Measurements from ENCODE around the gene DENND11.

The DENND11 gene

GRCh38 chr7:141737118-141737835 is 35.3 kb upstream of the DENND11 start (continued):
- TF ChIP-seq TSHZ2 (CRISPR knock-in tag; IDR thresholded peaks at IDR 0.05), result no peak
- no peak for TF ChIP-seq ZNF8 (CRISPR knock-in tag; IDR thresholded peaks at IDR 0.05)
- no peak for TF ChIP-seq BACH2 (CRISPR knock-in tag; IDR thresholded peaks at IDR 0.05; ENCODE audit: borderline replicate concordance)
- TF ChIP-seq CSRNP3 (CRISPR knock-in tag; IDR thresholded peaks at IDR 0.05), result no peak

- no peak for ATAC-seq
- TF ChIP-seq ISL1 (CRISPR knock-in tag; IDR thresholded peaks at IDR 0.05) (no peak), ZFP3 (CRISPR knock-in tag; IDR thresholded peaks at IDR 0.05) (no peak), RARB (CRISPR knock-in tag; IDR thresholded peaks at IDR 0.05) (no peak), POU6F1 (CRISPR knock-in tag; IDR thresholded peaks at IDR 0.05; ENCODE audit: borderline replicate concordance, low read depth) (no peak), ZFP30 (CRISPR knock-in tag; IDR thresholded peaks at IDR 0.05) (no peak), ZNF70 (CRISPR knock-in tag; IDR thresholded peaks at IDR 0.05) (no peak), TCF4 (CRISPR knock-in tag; IDR thresholded peaks at IDR 0.05; ENCODE audit: borderline replicate concordance) (no peak), GLIS3 (CRISPR knock-in tag; IDR thresholded peaks at IDR 0.05) (no peak), ZNF8 (CRISPR knock-in tag; IDR thresholded peaks at IDR 0.05) (no peak), OSR1 (CRISPR knock-in tag; IDR thresholded peaks at IDR 0.05) (no peak)
These were observed 29.6 kb upstream of the DENND11 start for GRCh38 chr7:141731476-141732149.

GRCh38 chr7:141729020-141729419 is 27.1 kb upstream of the DENND11 start:
- TF ChIP-seq ISL1 (CRISPR knock-in tag; IDR thresholded peaks at IDR 0.05) (no peak), PPARA (CRISPR knock-in tag; IDR thresholded peaks at IDR 0.05; ENCODE audit: borderline replicate concordance) (no peak), ESRRG (CRISPR knock-in tag; IDR thresholded peaks at IDR 0.05) (no peak), PATZ1 (CRISPR knock-in tag; IDR thresholded peaks at IDR 0.05; ENCODE audit: borderline replicate concordance) (no peak), ZNF565 (CRISPR knock-in tag; conservative IDR thresholded peaks at IDR 0.05; ENCODE audit: low read depth) (no peak), CSRNP3 (CRISPR knock-in tag; IDR thresholded peaks at IDR 0.05) (no peak), GLIS3 (CRISPR knock-in tag; IDR thresholded peaks at IDR 0.05) (no peak), ZFP30 (CRISPR knock-in tag; IDR thresholded peaks at IDR 0.05) (no peak), OSR1 (CRISPR knock-in tag; IDR thresholded peaks at IDR 0.05) (no peak)
- ATAC-seq, result no peak

- TF ChIP-seq ESRRG (CRISPR knock-in tag; IDR thresholded peaks at IDR 0.05) (no peak), ISL1 (CRISPR knock-in tag; IDR thresholded peaks at IDR 0.05) (no peak), CSRNP3 (CRISPR knock-in tag; IDR thresholded peaks at IDR 0.05) (no peak), ZC3H10 (CRISPR knock-in tag; IDR thresholded peaks at IDR 0.05) (no peak), TCF4 (CRISPR knock-in tag; IDR thresholded peaks at IDR 0.05; ENCODE audit: borderline replicate concordance) (no peak), ZFP3 (CRISPR knock-in tag; IDR thresholded peaks at IDR 0.05) (no peak), OSR1 (CRISPR knock-in tag; IDR thresholded peaks at IDR 0.05) (no peak), ZNF8 (CRISPR knock-in tag; IDR thresholded peaks at IDR 0.05) (no peak)
- no peak for ATAC-seq
These were observed 20.6 kb upstream of the DENND11 start for GRCh38 chr7:141722529-141722928.
